Smooth muscle cell of trachea (primary cell): Measurements from ENCODE around the gene PCSK1N. TPM values are rescaled to one million over a fixed set of nuclear protein-coding genes. Genes with fewer than 3 reads are reported as not detected.

Source experiments
- total RNA-seq: library from RNA; depleted of rRNA; stranded (reverse); fragments of >200 nt; gene quantifications from 2 replicates; pipeline ENCODE4 v1.2.1, GENCODE V29; 2014

PCSK1N gene
- total RNA-seq: 0.33 TPM in 1 of 2 replicates, not detected in the other

DNA sequence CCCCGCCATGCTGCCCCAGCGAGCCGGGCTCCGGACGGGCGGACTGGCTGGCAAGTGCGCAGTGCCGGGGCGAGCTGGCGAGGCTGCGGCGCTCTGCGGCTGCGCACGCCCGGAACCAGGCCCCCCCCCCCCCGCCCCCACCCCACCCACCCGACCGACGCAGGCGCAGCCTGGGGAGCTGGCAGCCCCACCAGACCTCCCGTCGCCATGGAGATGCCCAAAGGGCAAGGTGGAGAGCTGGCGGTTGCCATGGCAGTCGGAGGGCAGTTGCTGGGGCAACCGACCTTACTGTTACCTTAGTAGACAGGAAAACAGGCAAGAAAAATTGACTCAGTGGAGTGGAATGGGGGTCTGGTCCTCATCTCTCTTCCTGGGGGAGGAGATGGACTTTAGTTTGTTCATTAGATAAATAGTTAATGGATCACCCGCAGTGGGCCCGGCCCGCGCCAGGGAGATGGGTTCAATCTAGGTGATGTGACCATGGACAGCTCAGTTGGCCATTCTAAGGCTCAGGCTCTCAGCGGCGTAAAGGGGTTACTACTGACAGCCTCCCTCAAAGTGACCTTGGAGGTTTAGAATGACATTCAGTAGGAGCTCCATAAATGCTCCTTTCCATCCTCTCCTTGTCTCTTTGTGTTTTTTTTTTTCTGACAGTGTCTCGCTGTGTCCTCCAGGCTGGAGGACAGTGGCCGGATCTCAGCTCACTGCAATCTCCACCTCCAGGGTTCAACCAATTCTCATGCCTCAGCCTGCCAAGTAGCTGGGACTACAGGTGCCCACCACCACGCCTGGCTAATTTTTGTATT lies at the start of gene PCSK1N:
TSS of gene PCSK1N (minus strand) at position 87 of the 806 bp plus-strand sequence. CDS start at position 9, 78 bp downstream.

DNA sequence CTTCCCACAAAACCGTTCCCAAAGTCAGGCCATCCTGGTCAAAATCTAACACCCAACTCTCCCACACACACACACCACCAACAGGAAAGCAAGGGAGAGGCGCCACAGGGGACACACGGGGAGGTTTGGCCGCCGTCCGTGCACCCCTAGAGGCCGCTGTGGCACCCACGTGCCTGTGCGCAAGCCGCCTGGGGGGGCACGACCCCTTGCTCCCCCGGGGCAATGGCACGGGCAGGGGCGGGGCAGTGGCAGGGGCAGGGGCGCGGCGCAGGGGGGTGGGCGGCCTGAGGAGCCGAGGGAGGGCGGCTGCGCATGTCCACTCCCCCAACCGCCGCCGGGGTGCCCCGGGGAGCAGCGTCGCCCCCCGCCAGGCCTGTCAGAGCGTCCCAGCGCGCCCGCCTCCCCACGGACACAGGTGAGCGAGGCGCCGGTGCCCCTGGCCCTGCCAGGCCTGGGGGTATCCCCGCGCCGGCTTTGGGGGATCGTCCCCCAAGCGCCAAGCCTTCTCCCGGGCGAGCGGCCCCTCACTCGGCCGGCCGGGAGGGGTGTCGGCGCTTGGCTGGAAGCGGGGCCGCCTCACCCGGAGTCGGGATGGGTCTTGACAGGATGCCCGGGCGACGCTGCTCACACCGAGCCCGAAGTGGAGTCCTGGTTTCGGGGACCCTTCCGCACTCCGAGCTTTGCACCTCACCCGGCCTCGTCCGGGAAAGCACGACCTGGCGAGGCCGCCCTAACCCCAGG lies 9.1 kb downstream of the PCSK1N start, which contains the start of gene ERAS:
TSS of gene ERAS (plus strand) at position 379 of the 741 bp plus-strand sequence. CDS start 2,611 bp downstream, outside the sequence.

DNA sequence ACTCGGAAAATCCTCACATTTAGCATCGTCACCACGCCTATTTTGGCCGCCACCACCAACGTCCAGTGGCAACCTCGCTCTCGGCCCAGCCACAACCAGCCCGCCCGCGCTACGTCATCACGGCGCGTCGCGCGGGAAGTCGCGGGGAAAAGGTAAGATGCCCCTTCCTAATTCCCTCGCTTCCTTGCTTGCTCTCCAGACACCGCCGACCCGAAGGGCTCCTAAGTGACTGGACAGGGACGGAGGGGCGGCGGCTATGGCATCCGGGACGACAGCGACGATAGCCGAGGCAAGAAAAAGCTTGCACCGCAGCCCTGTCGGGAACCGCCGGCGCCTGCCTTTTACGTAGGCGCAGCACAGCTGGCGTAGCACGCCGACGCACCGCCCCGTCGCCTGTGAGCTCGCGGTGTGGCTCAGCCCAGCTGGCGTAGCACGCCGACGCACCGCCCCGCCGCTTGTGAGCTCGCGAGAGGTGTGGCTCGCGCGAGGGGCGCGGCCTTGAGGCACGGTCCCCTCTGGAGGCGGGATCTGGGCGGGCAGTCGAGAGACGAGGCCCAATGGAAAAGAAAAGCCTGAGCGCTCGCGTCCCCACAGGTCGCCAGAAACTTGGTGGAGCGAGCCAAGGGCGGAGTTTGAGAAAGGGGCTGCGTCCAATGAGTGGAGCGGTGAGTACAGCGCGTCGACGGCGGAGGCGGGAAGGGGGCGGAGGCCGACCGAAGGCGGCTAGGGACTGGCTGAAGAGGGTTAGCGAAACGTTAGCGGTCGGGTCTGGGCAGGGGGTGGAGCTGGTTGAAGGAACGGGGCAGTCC lies 33.9 kb downstream of the PCSK1N start, which contains the start of gene HDAC6:
TSS of gene HDAC6 (plus strand) at position 788 of the 809 bp plus-strand sequence. CDS start 626 bp downstream, outside the sequence.

GRCh38 chrX:48786341-48786800 lies 49.0 kb downstream of the PCSK1N start, which contains the start of gene GATA1:
GATA1 (plus strand) TSS chrX:48786590; CDS start chrX:48791110, 4,520 bp downstream.

Other genes with a start within 250 kb of the PCSK1N start
- gene WDR13, start 238.1 kb downstream of the PCSK1N start, total RNA-seq: 103 and 147 TPM in 2 replicates
- 0.17 TPM in 1 of 2 replicates, not detected in the other for gene WAS, start 151.8 kb downstream of the PCSK1N start, total RNA-seq
- 2.3 and 8.3 TPM in 2 replicates for gene SUV39H1, start 138.9 kb downstream of the PCSK1N start, total RNA-seq
- gene GLOD5, start 73.9 kb downstream of the PCSK1N start, total RNA-seq: not detected in 2 replicates
- not detected in 2 replicates for gene GATA1, start 49.0 kb downstream of the PCSK1N start, total RNA-seq
- gene HDAC6, start 33.5 kb downstream of the PCSK1N start, total RNA-seq: 28.1 and 36.1 TPM in 2 replicates
- gene ERAS, start 9.1 kb downstream of the PCSK1N start, total RNA-seq: not detected in 2 replicates
- 28.4 and 28.5 TPM in 2 replicates for gene TIMM17B, start 62.2 kb upstream of the PCSK1N start, total RNA-seq
- 50.8 and 62.5 TPM in 2 replicates for gene PQBP1, start 62.3 kb upstream of the PCSK1N start, total RNA-seq
- gene SLC35A2, start 76.0 kb upstream of the PCSK1N start, total RNA-seq: 13.2 and 16.4 TPM in 2 replicates
- 3.3 and 4.0 TPM in 2 replicates for gene PIM2, start 83.4 kb upstream of the PCSK1N start, total RNA-seq
- gene OTUD5, start 122.0 kb upstream of the PCSK1N start, total RNA-seq: 37.5 and 47.6 TPM in 2 replicates
- gene KCND1, start 136.2 kb upstream of the PCSK1N start, total RNA-seq: 1.9 and 4.3 TPM in 2 replicates
- 20.5 and 20.8 TPM in 2 replicates for gene GRIPAP1, start 166.7 kb upstream of the PCSK1N start, total RNA-seq
- 45.1 and 66.0 TPM in 2 replicates for gene TFE3, start 207.7 kb upstream of the PCSK1N start, total RNA-seq
- gene CCDC120, start 223.4 kb upstream of the PCSK1N start, total RNA-seq: 0.83 and 1.2 TPM in 2 replicates
- gene PRAF2, start 238.4 kb upstream of the PCSK1N start, total RNA-seq: 14.6 and 15.3 TPM in 2 replicates
- 54.3 and 58.6 TPM in 2 replicates for gene WDR45, start 244.3 kb upstream of the PCSK1N start, total RNA-seq